A549 (cell line): ENCODE data around the gene ASAP2. TPM values are rescaled to one million over a fixed set of nuclear protein-coding genes. Genes with fewer than 3 reads are reported as not detected.

Experiments used
- ATAC-seq, 2 experiments: fragments of 200-7000 bp in 1 of 2; fragments of >200 bp in 1 of 2; cut with Nextera tagmentation in 1 of 2; cut with Tn5 transposase in 1 of 2; 3 replicates each; pipeline versions ENCODE4 v1.8.0 to v1.9.1; 2018 to 2020; ENCODE audit warnings: mild to moderate bottlenecking in 1 of 2, moderate library complexity in 1 of 2
- CTCF ChIA-PET: fragments of 300-600 bp; sonication (Branson Sonifier 250); formaldehyde crosslinking; extraction: SDS; loops from one replicate; lab custom pipeline; 2021; ENCODE audit warnings: antibody characterized with exemption, inconsistent platforms; lab: Yijun Ruan, JAX
- POLR2A ChIA-PET: fragments of 350-600 bp; formaldehyde crosslinking; extraction: SDS; loops from one replicate; lab custom pipeline; 2021; ENCODE audit warnings: antibody characterized with exemption, inconsistent platforms; lab: Yijun Ruan, JAX
- DNase-seq, 2 experiments: peaks; one replicate each; pipeline versions ENCODE4 v3.0.0 to v3.0.0-alpha.2; 2011 to 2016; ENCODE audit warnings: low read depth in 1 of 2, low spot score in 1 of 2
- FAIRE-seq: peaks from 2 replicates; lab custom pipeline; 2011; peaks lifted over from hg19 to GRCh38; lab: Jason Lieb, UNC
- H3K27ac ChIP-seq, 2 experiments: fragments of >200 bp; sonication (Bioruptor Twin); formaldehyde crosslinking; 3 replicates each; pipeline ENCODE4 v1.5.1; 2016 to 2017
- H3K4me1 ChIP-seq: fragments of >200 bp; sonication (Bioruptor Twin); formaldehyde crosslinking; 3 replicates; pipeline ENCODE4 v1.6.1; 2016
- H3K4me2 ChIP-seq: fragments of >200 bp; sonication (Bioruptor Twin); formaldehyde crosslinking; 3 replicates; pipeline ENCODE4 v1.6.1; 2016
- H3K4me3 ChIP-seq: fragments of >200 bp; sonication (Bioruptor Twin); formaldehyde crosslinking; 3 replicates; pipeline ENCODE4 v1.5.1; 2016
- H3K9me3 ChIP-seq: fragments of >200 bp; sonication (Bioruptor Twin); formaldehyde crosslinking; 3 replicates; pipeline ENCODE4 v1.6.1; 2016
- CBX2 ChIP-seq: fragments of 200-600 bp; sonication (generic); IDR thresholded peaks from 2 replicates; pipeline ENCODE4 v1.6.1; 2016; ENCODE audit warnings: low read depth, mild to moderate bottlenecking, borderline replicate concordance
- CBX8 ChIP-seq: fragments of 200-600 bp; sonication (generic); IDR thresholded peaks from 2 replicates; pipeline ENCODE4 v1.6.1; 2016
- CEBPB ChIP-seq, 2 experiments: fragments of >200 bp in 1 of 2; sonication (Bioruptor Twin) in 1 of 2; formaldehyde crosslinking in 1 of 2; IDR thresholded peaks; 2 replicates each; pipeline ENCODE4 v1.6.1; 2012 to 2016
- CHD4 ChIP-seq: fragments of 200-600 bp; sonication (generic); IDR thresholded peaks from 2 replicates; pipeline ENCODE4 v1.6.1; 2016; ENCODE audit warnings: antibody characterized with exemption, mild to moderate bottlenecking, borderline replicate concordance
- EHF ChIP-seq: fragments of 250-450 bp; sonication (Bioruptor Pico); IDR thresholded peaks from 2 replicates; pipeline ENCODE4 v1.5.0; 2020; ENCODE audit warnings: mild to moderate bottlenecking
- EP300 ChIP-seq, 2 experiments: fragments of >200 bp; sonication (Bioruptor Twin); formaldehyde crosslinking; IDR thresholded peaks; 2 replicates in 1 of 2; 3 replicates in 1 of 2; pipeline ENCODE4 v1.6.1; 2016 to 2017
- FOSB ChIP-seq: fragments of 250-450 bp; sonication (Bioruptor Pico); IDR thresholded peaks from 2 replicates; pipeline ENCODE4 v1.5.0; 2020; ENCODE audit warnings: mild to moderate bottlenecking, moderate library complexity
- HOXB13 ChIP-seq: fragments of 250-450 bp; sonication (Bioruptor Pico); IDR thresholded peaks from 2 replicates; pipeline ENCODE4 v1.5.0; 2020; ENCODE audit warnings: low read depth, mild to moderate bottlenecking, moderate library complexity
- JUN ChIP-seq, 2 experiments: fragments of >200 bp; sonication (Bioruptor Twin); formaldehyde crosslinking; IDR thresholded peaks; 2 replicates in 1 of 2; 3 replicates in 1 of 2; pipeline ENCODE4 v1.6.1; 2016 to 2017
- KDM1A ChIP-seq: fragments of 200-600 bp; sonication (generic); IDR thresholded peaks from 2 replicates; pipeline ENCODE4 v1.6.1; 2016; ENCODE audit warnings: low read depth, mild to moderate bottlenecking
- KDM5A ChIP-seq: fragments of 200-600 bp; sonication (generic); IDR thresholded peaks from 2 replicates; pipeline ENCODE4 v1.6.1; 2016; ENCODE audit warnings: antibody characterized with exemption, mild to moderate bottlenecking
- NFE2L2 ChIP-seq: fragments of 150-350 bp; conservative IDR thresholded peaks from 2 replicates; pipeline ENCODE4 v1.6.1; 2014; ENCODE audit warnings: low read length
- NPAS2 ChIP-seq: fragments of 250-450 bp; sonication (Bioruptor Pico); IDR thresholded peaks from 2 replicates; pipeline ENCODE4 v1.8.0; 2022; ENCODE audit warnings: mild to moderate bottlenecking, moderate library complexity, borderline replicate concordance
- PHF8 ChIP-seq: fragments of 200-600 bp; sonication (generic); IDR thresholded peaks from 2 replicates; pipeline ENCODE4 v1.6.1; 2016; ENCODE audit warnings: low read depth, mild to moderate bottlenecking, antibody characterized with exemption, moderate library complexity, borderline replicate concordance
- POLR2A ChIP-seq: IDR thresholded peaks from 2 replicates; pipeline ENCODE4 v1.6.1; 2012; ENCODE audit warnings: mild to moderate bottlenecking, low read length
- RCOR1 ChIP-seq: fragments of 150-350 bp; IDR thresholded peaks from 2 replicates; pipeline ENCODE4 v1.6.1; 2014; ENCODE audit warnings: antibody characterized with exemption, low read length, low read depth
- RFX5 ChIP-seq: fragments of 450-650 bp; IDR thresholded peaks from 2 replicates; pipeline ENCODE4 v1.7.1; 2014; ENCODE audit warnings: antibody characterized with exemption, mild to moderate bottlenecking, moderate library complexity
- TFCP2L1 ChIP-seq: fragments of 250-450 bp; sonication (Bioruptor Pico); IDR thresholded peaks from 2 replicates; pipeline ENCODE4 v1.5.0; 2021; ENCODE audit warnings: mild to moderate bottlenecking
- ZNF302 ChIP-seq: fragments of 250-450 bp; sonication (Bioruptor Pico); IDR thresholded peaks from 2 replicates; pipeline ENCODE4 v1.9.0; 2021; ENCODE audit warnings: inconsistent platforms, mild to moderate bottlenecking, moderate library complexity
- ZSCAN20 ChIP-seq: fragments of 250-450 bp; sonication (Bioruptor Pico); IDR thresholded peaks from 2 replicates; pipeline ENCODE4 v1.8.0; 2022; ENCODE audit warnings: mild to moderate bottlenecking, moderate library complexity
- WGBS: methylation state at CpG from one replicate; pipeline ENCODE4 v1.1.6; 2017; ENCODE audit errors: missing lambda C conversion rate; 5-methylcytosine and 5-hydroxymethylcytosine counted together
- polyA plus RNA-seq, 4 experiments: library from polyadenylated mRNA; depleted of rRNA in 3 of 4; stranded (reverse); fragments of >200 nt; fragmentation: RNase III in 1 of 4; extraction: RNeasy Plus Mini Kit Qiagen cat#74134 plus additional on column Dnase treatment in 1 of 4; gene quantifications; 2 replicates in 3 of 4; 3 replicates in 1 of 4; pipeline ENCODE4 v1.2.3, GENCODE V29; 2011 to 2017
- TF ChIP-seq, protein P1 (sequence below): fragments of 150-350 bp; IDR thresholded peaks from 2 replicates; pipeline ENCODE4 v1.6.1; 2014; ENCODE audit warnings: low read depth, mild to moderate bottlenecking, low read length
- TF ChIP-seq, protein P2 (sequence below): fragments of >200 bp; sonication (Bioruptor Twin); formaldehyde crosslinking; IDR thresholded peaks from 2 replicates; pipeline ENCODE4 v1.6.1; 2016
- TF ChIP-seq, protein P3 (sequence below): IDR thresholded peaks from 2 replicates; pipeline ENCODE4 v1.6.1; 2012; ENCODE audit warnings: low read depth, borderline replicate concordance
- TF ChIP-seq, protein P4 (sequence below): fragments of 200-600 bp; sonication (generic); IDR thresholded peaks from 2 replicates; pipeline ENCODE4 v1.6.1; 2016; ENCODE audit warnings: antibody characterized with exemption, mild to moderate bottlenecking, moderate library complexity

Gene ASAP2
- polyA plus RNA-seq, 2 of the 4 experiments (the other 2 are of a cell fraction), result 17.8 to 27.9 TPM

DNA sequence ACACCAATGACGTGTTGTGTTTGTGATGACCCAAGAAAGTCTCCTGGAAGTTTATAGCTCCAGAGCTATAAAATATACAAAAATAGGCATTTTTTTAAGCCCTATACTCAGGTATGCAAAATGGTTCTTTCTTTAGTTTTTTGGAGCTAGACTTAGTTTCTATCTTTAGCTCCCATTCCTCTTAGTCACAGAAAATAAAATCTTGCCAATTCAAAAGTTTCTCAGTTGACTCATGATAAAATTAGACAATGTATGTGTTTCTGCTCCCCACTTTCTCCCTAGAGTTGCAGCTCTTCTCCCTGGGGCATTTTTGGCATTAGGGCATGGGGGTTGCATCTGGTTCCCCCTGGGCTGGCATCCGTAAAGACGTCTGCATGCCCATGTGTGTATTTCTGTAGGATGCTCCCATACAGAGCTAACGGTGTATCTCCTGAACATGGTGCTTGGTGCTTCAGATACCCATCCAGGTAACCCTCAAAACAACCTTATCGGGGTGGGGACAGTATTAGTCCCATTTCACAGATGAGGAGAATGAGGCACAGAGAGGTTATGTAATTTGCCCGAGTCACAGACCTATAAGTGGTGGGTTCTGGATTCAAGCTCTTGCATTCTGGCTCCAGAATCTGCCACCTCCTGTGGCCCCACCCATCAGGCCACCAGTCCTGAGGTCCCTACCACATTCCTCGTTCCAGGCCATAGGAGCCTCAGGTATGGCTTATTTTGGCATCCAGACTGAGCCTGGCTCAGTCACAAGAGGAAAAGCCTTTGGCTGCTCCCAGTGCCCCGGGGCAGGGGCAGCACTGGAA lies 43.1 kb upstream of the ASAP2 start (continued):
- TF ChIP-seq KDM5A, result no peak

DNA sequence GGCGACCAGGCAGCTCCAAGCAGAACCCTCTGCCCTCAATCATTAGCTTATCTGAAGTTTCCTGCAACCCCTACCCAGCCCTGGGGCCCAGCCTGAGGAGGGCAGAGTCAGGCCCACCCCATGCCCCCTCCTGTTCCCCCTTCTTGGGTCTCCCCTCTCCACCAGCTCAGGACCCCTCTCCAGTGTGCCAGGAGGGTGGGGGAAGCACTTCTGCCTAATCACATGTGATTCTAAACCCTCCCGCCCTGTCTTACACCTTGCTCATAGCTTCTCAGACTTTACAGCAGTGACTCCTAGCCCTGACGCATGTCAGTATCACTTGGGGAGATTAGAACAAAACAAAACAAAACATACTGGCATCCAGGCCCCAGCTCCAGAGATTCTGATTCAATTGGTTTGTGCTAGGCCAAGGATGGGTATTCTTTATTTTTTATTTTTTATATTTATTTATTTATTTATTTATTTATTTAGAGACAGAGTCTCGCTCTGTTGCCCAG lies 42.5 kb upstream of the ASAP2 start:
- 83% methylated on average over 4 of the region's 4 CpGs for WGBS
- Histone ChIP-seq H3K4me1 (no peaks in the 10 kb centered on the region), H3K4me2 (no peak overlapping the region), H3K9me3 (no peaks in the 10 kb centered on the region), H3K27ac (no peak overlapping the region), H3K4me3 (no peak overlapping the region)
- FAIRE-seq (no peak), DNase-seq (no peak), ATAC-seq (no peak)
- ChIA-PET CTCF (interaction anchor here (1.1 to 2.2 kb wide), 7 partner anchors 9 to 61 kb away, joined by 3 to 12 read pairs (median 4); partner anchors contain the start of gene ASAP2), POLR2A (no interaction called here)
- TF ChIP-seq KDM1A, result no peak
- no peak for TF ChIP-seq TFCP2L1 (CRISPR knock-in tag)
- no peak for TF ChIP-seq POLR2A
- no peak for TF ChIP-seq EHF (CRISPR knock-in tag)

DNA sequence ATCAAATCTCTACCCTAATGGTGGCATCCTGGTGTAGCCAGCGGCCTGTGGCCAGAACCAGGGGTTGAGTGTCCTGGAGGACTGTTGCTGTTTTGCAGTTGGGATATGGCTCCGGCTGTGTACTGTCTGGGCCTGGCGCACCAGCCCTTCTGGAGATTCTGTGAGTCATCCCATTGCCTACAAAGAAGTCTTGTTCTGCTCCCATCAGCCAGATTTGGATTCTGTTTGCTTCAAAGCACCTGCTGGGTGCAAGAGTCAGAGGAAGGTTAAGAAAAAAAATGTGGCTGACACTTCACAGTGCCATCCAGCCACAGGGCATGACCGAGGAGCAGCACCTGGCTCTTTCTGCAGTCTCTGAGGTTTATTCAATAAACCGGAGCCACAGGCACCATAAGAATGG lies 41.0 kb upstream of the ASAP2 start:
- Histone ChIP-seq H3K4me2 (no peak overlapping the region), H3K4me3 (no peak overlapping the region), H3K9me3 (no peaks in the 10 kb centered on the region), H3K4me1 (no peaks in the 10 kb centered on the region), H3K27ac (no peak overlapping the region)
- no peak for FAIRE-seq
- peak in 1 of 2 experiments; percentile 43; a peak in 4 of 6 replicates for ATAC-seq
- DNase-seq, result no peak
- POLR2A ChIA-PET, result no interaction called here
- TF ChIP-seq EP300 (IDR thresholded peaks at IDR 0.05) (no peak), ZNF302 (CRISPR knock-in tag) (no peak), EHF (CRISPR knock-in tag) (no peak), CBX8 (no peak)
- TF ChIP-seq, protein P1, sequence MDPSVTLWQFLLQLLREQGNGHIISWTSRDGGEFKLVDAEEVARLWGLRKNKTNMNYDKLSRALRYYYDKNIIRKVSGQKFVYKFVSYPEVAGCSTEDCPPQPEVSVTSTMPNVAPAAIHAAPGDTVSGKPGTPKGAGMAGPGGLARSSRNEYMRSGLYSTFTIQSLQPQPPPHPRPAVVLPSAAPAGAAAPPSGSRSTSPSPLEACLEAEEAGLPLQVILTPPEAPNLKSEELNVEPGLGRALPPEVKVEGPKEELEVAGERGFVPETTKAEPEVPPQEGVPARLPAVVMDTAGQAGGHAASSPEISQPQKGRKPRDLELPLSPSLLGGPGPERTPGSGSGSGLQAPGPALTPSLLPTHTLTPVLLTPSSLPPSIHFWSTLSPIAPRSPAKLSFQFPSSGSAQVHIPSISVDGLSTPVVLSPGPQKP, result no peak
- 89% methylated on average over 5 of the region's 5 CpGs for WGBS
- CTCF ChIA-PET, result interaction anchor here (1.1 to 2.0 kb wide), 4 partner anchors 14 to 168 kb away, joined by 3 to 8 read pairs (median 4); partner anchors contain the start of gene ASAP2

DNA sequence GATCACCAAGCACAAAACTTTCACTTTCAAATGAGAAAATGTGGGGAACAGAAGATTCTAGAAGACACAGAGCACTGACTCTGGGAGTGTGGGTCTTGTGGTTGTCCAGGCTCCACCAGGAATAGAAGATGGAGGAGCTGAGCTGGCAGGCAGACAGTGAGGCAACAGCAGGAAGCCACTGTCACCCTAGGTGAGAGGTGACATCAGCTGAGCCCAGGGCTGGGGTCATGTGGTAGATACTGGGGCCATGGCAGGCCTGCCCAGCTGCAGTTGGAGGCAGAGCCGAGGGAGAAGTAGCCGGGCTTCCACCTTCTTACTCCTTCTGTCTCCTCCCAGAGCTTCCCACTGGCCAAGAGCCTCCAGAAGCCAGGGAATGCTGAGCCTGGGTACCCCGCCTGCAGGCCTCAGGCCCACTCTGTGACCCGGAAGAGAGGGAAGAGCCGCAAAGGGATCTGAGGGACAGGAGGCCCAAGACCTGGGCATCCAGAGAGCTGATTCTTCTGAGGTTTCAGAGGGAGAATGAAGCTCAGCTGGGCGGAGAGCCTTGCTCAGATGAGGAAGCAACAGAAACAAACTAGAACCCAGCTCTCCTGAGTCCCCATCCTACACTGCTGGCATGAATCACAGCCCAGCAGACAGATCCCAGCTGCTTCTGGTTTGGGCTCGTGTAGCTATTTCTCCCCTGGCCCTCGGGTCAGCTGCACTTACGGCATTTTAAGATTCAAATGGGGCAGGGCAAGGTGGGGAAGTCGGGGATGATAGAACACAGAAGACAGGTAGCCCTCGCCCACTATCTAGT lies 39.8 kb upstream of the ASAP2 start:
- no peak for ATAC-seq
- Histone ChIP-seq H3K4me2 (no peak overlapping the region), H3K4me1 (no peaks in the 10 kb centered on the region), H3K9me3 (no peaks in the 10 kb centered on the region), H3K27ac (no peak overlapping the region), H3K4me3 (no peak overlapping the region)
- 72% methylated on average over 11 of the region's 11 CpGs for WGBS
- ChIA-PET CTCF (interaction anchor here (0.7 to 2.0 kb wide), 12 partner anchors 10 to 204 kb away, joined by 3 to 8 read pairs (median 4); partner anchors contain the start of gene ASAP2), POLR2A (no interaction called here)
- FAIRE-seq, result no peak
- no peak for DNase-seq
- TF ChIP-seq NFE2L2 (no peak), HOXB13 (CRISPR knock-in tag) (no peak), FOSB (no peak), PHF8 (no peak), ZSCAN20 (CRISPR knock-in tag) (no peak), CEBPB (IDR thresholded peaks at IDR 0.05) (no peak), CBX2 (no peak), CHD4 (no peak), NPAS2 (CRISPR knock-in tag) (no peak), RCOR1 (no peak), JUN (IDR thresholded peaks at IDR 0.05) (no peak), RFX5 (no peak)
- TF ChIP-seq, protein P2, sequence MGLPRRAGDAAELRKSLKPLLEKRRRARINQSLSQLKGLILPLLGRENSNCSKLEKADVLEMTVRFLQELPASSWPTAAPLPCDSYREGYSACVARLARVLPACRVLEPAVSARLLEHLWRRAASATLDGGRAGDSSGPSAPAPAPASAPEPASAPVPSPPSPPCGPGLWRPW, result no peak
- TF ChIP-seq, protein P3, sequence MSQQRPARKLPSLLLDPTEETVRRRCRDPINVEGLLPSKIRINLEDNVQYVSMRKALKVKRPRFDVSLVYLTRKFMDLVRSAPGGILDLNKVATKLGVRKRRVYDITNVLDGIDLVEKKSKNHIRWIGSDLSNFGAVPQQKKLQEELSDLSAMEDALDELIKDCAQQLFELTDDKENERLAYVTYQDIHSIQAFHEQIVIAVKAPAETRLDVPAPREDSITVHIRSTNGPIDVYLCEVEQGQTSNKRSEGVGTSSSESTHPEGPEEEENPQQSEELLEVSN, result no peak
- TF ChIP-seq, protein P4, sequence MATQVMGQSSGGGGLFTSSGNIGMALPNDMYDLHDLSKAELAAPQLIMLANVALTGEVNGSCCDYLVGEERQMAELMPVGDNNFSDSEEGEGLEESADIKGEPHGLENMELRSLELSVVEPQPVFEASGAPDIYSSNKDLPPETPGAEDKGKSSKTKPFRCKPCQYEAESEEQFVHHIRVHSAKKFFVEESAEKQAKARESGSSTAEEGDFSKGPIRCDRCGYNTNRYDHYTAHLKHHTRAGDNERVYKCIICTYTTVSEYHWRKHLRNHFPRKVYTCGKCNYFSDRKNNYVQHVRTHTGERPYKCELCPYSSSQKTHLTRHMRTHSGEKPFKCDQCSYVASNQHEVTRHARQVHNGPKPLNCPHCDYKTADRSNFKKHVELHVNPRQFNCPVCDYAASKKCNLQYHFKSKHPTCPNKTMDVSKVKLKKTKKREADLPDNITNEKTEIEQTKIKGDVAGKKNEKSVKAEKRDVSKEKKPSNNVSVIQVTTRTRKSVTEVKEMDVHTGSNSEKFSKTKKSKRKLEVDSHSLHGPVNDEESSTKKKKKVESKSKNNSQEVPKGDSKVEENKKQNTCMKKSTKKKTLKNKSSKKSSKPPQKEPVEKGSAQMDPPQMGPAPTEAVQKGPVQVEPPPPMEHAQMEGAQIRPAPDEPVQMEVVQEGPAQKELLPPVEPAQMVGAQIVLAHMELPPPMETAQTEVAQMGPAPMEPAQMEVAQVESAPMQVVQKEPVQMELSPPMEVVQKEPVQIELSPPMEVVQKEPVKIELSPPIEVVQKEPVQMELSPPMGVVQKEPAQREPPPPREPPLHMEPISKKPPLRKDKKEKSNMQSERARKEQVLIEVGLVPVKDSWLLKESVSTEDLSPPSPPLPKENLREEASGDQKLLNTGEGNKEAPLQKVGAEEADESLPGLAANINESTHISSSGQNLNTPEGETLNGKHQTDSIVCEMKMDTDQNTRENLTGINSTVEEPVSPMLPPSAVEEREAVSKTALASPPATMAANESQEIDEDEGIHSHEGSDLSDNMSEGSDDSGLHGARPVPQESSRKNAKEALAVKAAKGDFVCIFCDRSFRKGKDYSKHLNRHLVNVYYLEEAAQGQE, result no peak
